ENCODE measurements around the gene C19orf25. TPM values are rescaled to one million over a fixed set of nuclear protein-coding genes. Genes with fewer than 3 reads are reported as not detected.

The C19orf25 gene
- total and polyA plus RNA-seq, 9 donors, result 1.1 to 26.3 (median 22.2) TPM

- Histone ChIP-seq H3K4me1 (ENCODE audit: insufficient read depth) (peaks cover 1% of the 10 kb centered on the region), H3K9me3 (no peaks in the 10 kb centered on the region), H3K36me3 (no peaks in the 10 kb centered on the region), H3K4me3 (no peak overlapping the region), H3K27ac (no peak overlapping the region), H3K27me3 (peaks cover 9% of the 10 kb centered on the region)
- no peak for DNase-seq
- intact Hi-C loops (cut with DNase I), result no loop called here
- TF ChIP-seq EP300 (IDR thresholded peaks at IDR 0.05) (no peak), CTCF (IDR thresholded peaks at IDR 0.05) (no peak), POLR2A (IDR thresholded peaks at IDR 0.05) (no peak)
- WGBS, 3 donors, result 12 to 16% (median 14%) methylated on average over 37 to 39 of the region's 39 CpGs
Observed at GRCh38 chr19:1451916-1452801, 26.9 kb downstream of the C19orf25 start.

- H3K4me1 ChIP-seq (ENCODE audit: insufficient read depth), result peaks cover 1% of the 10 kb centered on the region
- no peaks in the 10 kb centered on the region for H3K36me3 ChIP-seq
- DNase-seq, result no peak
- WGBS, 3 donors, result 38 to 50% (median 43%) methylated on average over 22 of the region's 22 CpGs
- H3K27ac ChIP-seq, result no peak overlapping the region
- TF ChIP-seq POLR2A (IDR thresholded peaks at IDR 0.05) (no peak), EP300 (IDR thresholded peaks at IDR 0.05) (no peak), CTCF (IDR thresholded peaks at IDR 0.05) (no peak)
- intact Hi-C loops (cut with DNase I), result no loop called here
- H3K27me3 ChIP-seq, result peaks cover 9% of the 10 kb centered on the region
- H3K4me3 ChIP-seq, result no peak overlapping the region
- no peaks in the 10 kb centered on the region for H3K9me3 ChIP-seq
Observed at GRCh38 chr19:1450735-1451731, 28.0 kb downstream of the C19orf25 start.

GRCh38 chr19:1449467-1450442 is 29.3 kb downstream of the C19orf25 start, which contains the start of gene APC2:
APC2 (plus strand) TSS chr19:1450121; CDS start chr19:1453002, 2,881 bp downstream.
- intact Hi-C loops (cut with DNase I), result loop anchor here in 2 of 4 donors (10.0 kb wide), 2 partner anchors 135 to 165 kb away; partner anchors contain the start of gene EFNA2 (in 2 of the 2)
- H3K4me3 ChIP-seq, result no peak within 1 kb of the TSS
- H3K9me3 ChIP-seq, result no peaks in the 10 kb centered on the region
- H3K4me1 ChIP-seq (ENCODE audit: insufficient read depth), result peaks cover 4% of the 10 kb centered on the region
- H3K36me3 ChIP-seq, result no peaks in the 10 kb centered on the region
- 2 to 3% (median 2%) methylated on average over 54 to 74 of the region's 74 CpGs for WGBS, 3 donors
- TF ChIP-seq CTCF (IDR thresholded peaks at IDR 0.05) (no peak), POLR2A (IDR thresholded peaks at IDR 0.05) (no peak), EP300 (IDR thresholded peaks at IDR 0.05) (no peak)
- peaks cover 9% of the 10 kb centered on the region for H3K27me3 ChIP-seq
- no peak within 1 kb of the TSS for H3K27ac ChIP-seq
- peak in 1 of 5 donors; percentile 52 for DNase-seq
